ENCODE measurements around the gene GPR18. TPM values are rescaled to one million over a fixed set of nuclear protein-coding genes. Genes with fewer than 3 reads are reported as not detected.

Gene GPR18
- total and polyA plus RNA-seq, 2 of the 4 experiments (the other 2 are of a cell fraction), result not detected

- no peak overlapping the region for H3K9ac ChIP-seq (ENCODE audit: low read depth, low read length)
- H4K8ac ChIP-seq (ENCODE audit: low read depth in 2 of 2, low read length in 2 of 2), result no peak overlapping the region
- H3K36me3 ChIP-seq (ENCODE audit: control insufficient read depth, insufficient read depth, low read length), result no peaks in the 10 kb centered on the region; the same call in 1 of the 2 replicates
- H3K18ac ChIP-seq (ENCODE audit: low read depth, low read length), result no peak overlapping the region
- H2AK5ac ChIP-seq (ENCODE audit: low read depth, low read length), result no peak overlapping the region
- DNase-seq (no peak), ATAC-seq (ENCODE audit: low read depth) (no peak)
- BruUV-seq (replicated peaks), result no TSS peak
- no CpG with 5 or more reads among the region's 2 CpGs for WGBS, 2 experiments (ENCODE audit: extremely low coverage in 2 of 2, insufficient read length in 1 of 2)
- H3K14ac ChIP-seq (replicated peaks; ENCODE audit: low read depth, low read length), result no peak overlapping the region
- intact Hi-C loops (cut with micrococcal nuclease), result no loop called here
- H3K23ac ChIP-seq (ENCODE audit: low read depth, low read length), result no peak overlapping the region
- POLR2A ChIA-PET (ENCODE audit: unreplicated experiment), result no interaction called here
- H4K91ac ChIP-seq (ENCODE audit: insufficient read depth, low read depth, low read length), result no peak overlapping the region
- no peak overlapping the region for H2BK5ac ChIP-seq (ENCODE audit: low read depth, low read length, poor library complexity, severe bottlenecking)
- TF ChIP-seq CHD1 (IDR thresholded peaks at IDR 0.05; ENCODE audit: low read depth, low read length) (no peak), RFX5 (IDR thresholded peaks at IDR 0.05; ENCODE audit: low read depth, low read length) (no peak), NFE2L2 (IDR thresholded peaks at IDR 0.05; ENCODE audit: low read depth, low read length) (no peak), MAFK (IDR thresholded peaks at IDR 0.05; ENCODE audit: low read depth, low read length) (no peak), USF2 (IDR thresholded peaks at IDR 0.05; ENCODE audit: low read depth, low read length) (no peak), BHLHE40 (IDR thresholded peaks at IDR 0.05; ENCODE audit: low read depth, low read length) (no peak), MAZ (IDR thresholded peaks at IDR 0.05; ENCODE audit: borderline replicate concordance, low read depth, low read length) (no peak), RCOR1 (IDR thresholded peaks at IDR 0.05; ENCODE audit: insufficient replicate concordance, low read length) (no peak)
- TF ChIP-seq, protein P1, sequence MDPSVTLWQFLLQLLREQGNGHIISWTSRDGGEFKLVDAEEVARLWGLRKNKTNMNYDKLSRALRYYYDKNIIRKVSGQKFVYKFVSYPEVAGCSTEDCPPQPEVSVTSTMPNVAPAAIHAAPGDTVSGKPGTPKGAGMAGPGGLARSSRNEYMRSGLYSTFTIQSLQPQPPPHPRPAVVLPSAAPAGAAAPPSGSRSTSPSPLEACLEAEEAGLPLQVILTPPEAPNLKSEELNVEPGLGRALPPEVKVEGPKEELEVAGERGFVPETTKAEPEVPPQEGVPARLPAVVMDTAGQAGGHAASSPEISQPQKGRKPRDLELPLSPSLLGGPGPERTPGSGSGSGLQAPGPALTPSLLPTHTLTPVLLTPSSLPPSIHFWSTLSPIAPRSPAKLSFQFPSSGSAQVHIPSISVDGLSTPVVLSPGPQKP (IDR thresholded peaks at IDR 0.05; ENCODE audit: borderline replicate concordance, low read depth, low read length), result no peak
- in situ Hi-C loops (cut with MboI; ENCODE audit: low sequenced_read_pairs), result no loop called here
- H3K27me3 ChIP-seq (ENCODE audit: control insufficient read depth, insufficient read depth, low read length), result no peaks in the 10 kb centered on the region
- H4K20me1 ChIP-seq (ENCODE audit: insufficient read depth, low read length), result no peaks in the 10 kb centered on the region
- CTCF ChIA-PET, result no interaction called here
- H3K79me1 ChIP-seq (ENCODE audit: low read depth in 1 of 2, low read length in 2 of 2), result peaks cover 15 to 17% of the 10 kb centered on the region in 2 experiments; a peak in 3 of 4 replicates
- no peaks in the 10 kb centered on the region for H3K9me3 ChIP-seq (ENCODE audit: control insufficient read depth, insufficient read depth, low read length)
- H2AFZ ChIP-seq (replicated peaks; ENCODE audit: low read length, poor library complexity), result no peak overlapping the region
- dilution Hi-C loops (cut with HindIII; ENCODE audit: low sequenced_read_pairs, unreplicated experiment), result no loop called here
- H3K4ac ChIP-seq (ENCODE audit: low read depth, low read length), result no peak overlapping the region
- no peak overlapping the region for H3K4me2 ChIP-seq (ENCODE audit: low read depth, low read length)
- peaks cover 3% of the 10 kb centered on the region; the same call in 1 of the 2 replicates for H3K4me1 ChIP-seq (ENCODE audit: control insufficient read depth, insufficient read depth, low read length)
- H2BK15ac ChIP-seq (ENCODE audit: low read depth, low read length), result no peak overlapping the region
- no peak overlapping the region for H2BK20ac ChIP-seq (ENCODE audit: low read depth, low read length)
- H3K27ac ChIP-seq (ENCODE audit: insufficient read depth, low read length), result no peak overlapping the region
- H3K4me3 ChIP-seq (ENCODE audit: insufficient read depth, low read depth, low read length), result no peak overlapping the region
- no peak overlapping the region for H3K56ac ChIP-seq (ENCODE audit: extremely low read depth, insufficient read depth, low read length)
- peaks cover 4% of the 10 kb centered on the region; the same call in 1 of the 2 replicates for H3K9me1 ChIP-seq (ENCODE audit: insufficient read depth, low read length)
- no peak overlapping the region for H2AK9ac ChIP-seq (replicated peaks; ENCODE audit: low read depth, low read length, poor library complexity)
- no peak overlapping the region for H4K5ac ChIP-seq (ENCODE audit: low read depth, low read length)
- H2BK120ac ChIP-seq (ENCODE audit: low read depth, low read length), result no peak overlapping the region
Observed at GRCh38 chr13:99288089-99288488, 29.9 kb upstream of the GPR18 start.

Data from IMR-90 (cell line).